GM19099 (cell line): ENCODE results near the gene PRPF40B.

Experiments used
- POLR2A ChIP-seq: IDR thresholded peaks from 3 replicates; pipeline ENCODE4 v1.6.1; 2011; ENCODE audit warnings: low read depth; ENCODE audit not compliant: insufficient read length; ENCODE audit errors: extremely low read depth

Gene PRPF40B

GRCh38 chr12:49626169-49626835 lies 2.9 kb downstream of the PRPF40B start:
- TF ChIP-seq POLR2A: no peak

- TF ChIP-seq POLR2A: no peak
Observed at GRCh38 chr12:49626836-49627235, 3.5 kb downstream of the PRPF40B start.

- TF ChIP-seq POLR2A: no peak
Observed at GRCh38 chr12:49627752-49628360, 4.5 kb downstream of the PRPF40B start.

GRCh38 chr12:49631336-49631907 lies 8.1 kb downstream of the PRPF40B start:
- no peak for TF ChIP-seq POLR2A

GRCh38 chr12:49632401-49632800 lies 9.0 kb downstream of the PRPF40B start:
- TF ChIP-seq POLR2A: no peak

- TF ChIP-seq POLR2A: no peak
Observed at GRCh38 chr12:49632986-49633702, 9.8 kb downstream of the PRPF40B start.

GRCh38 chr12:49633703-49634345 lies 10.5 kb downstream of the PRPF40B start:
- TF ChIP-seq POLR2A: no peak

- TF ChIP-seq POLR2A: no peak
Observed at GRCh38 chr12:49635036-49635435, 11.7 kb downstream of the PRPF40B start.

- no peak for TF ChIP-seq POLR2A
Observed at GRCh38 chr12:49635656-49636055, 12.3 kb downstream of the PRPF40B start.

- no peak for TF ChIP-seq POLR2A
Observed at GRCh38 chr12:49636574-49636973, 13.2 kb downstream of the PRPF40B start.

- no peak for TF ChIP-seq POLR2A
Observed at GRCh38 chr12:49636979-49637755, 13.8 kb downstream of the PRPF40B start.

GRCh38 chr12:49641748-49642369 lies 18.5 kb downstream of the PRPF40B start:
- TF ChIP-seq POLR2A: no peak

GRCh38 chr12:49642370-49642802 lies 19.0 kb downstream of the PRPF40B start:
- no peak for TF ChIP-seq POLR2A

- no peak for TF ChIP-seq POLR2A
Observed at GRCh38 chr12:49643135-49643534, 19.8 kb downstream of the PRPF40B start.
